GM18526 (cell line): ENCODE results near the gene CCDC39.

Experiments used
- POLR2A ChIP-seq: IDR thresholded peaks from 3 replicates; pipeline ENCODE4 v1.6.1; 2011; ENCODE audit not compliant: insufficient read length; ENCODE audit errors: extremely low read depth

The CCDC39 gene

GRCh38 chr3:180646187-180646790 lies 33.0 kb downstream of the CCDC39 start:
- no peak for TF ChIP-seq POLR2A

- TF ChIP-seq POLR2A = no peak
These were observed 38.3 kb downstream of the CCDC39 start for GRCh38 chr3:180640987-180641386.

GRCh38 chr3:180633722-180634121 lies 45.6 kb downstream of the CCDC39 start:
- no peak for TF ChIP-seq POLR2A

- no peak for TF ChIP-seq POLR2A
These were observed 48.0 kb downstream of the CCDC39 start for GRCh38 chr3:180631317-180631716.

- no peak for TF ChIP-seq POLR2A
These were observed 48.9 kb downstream of the CCDC39 start for GRCh38 chr3:180630371-180630770.

GRCh38 chr3:180626844-180627243 lies 52.4 kb downstream of the CCDC39 start:
- no peak for TF ChIP-seq POLR2A

- no peak for TF ChIP-seq POLR2A
These were observed 54.6 kb downstream of the CCDC39 start for GRCh38 chr3:180624714-180625113.

GRCh38 chr3:180619723-180620122 lies 59.6 kb downstream of the CCDC39 start:
- TF ChIP-seq POLR2A = no peak

GRCh38 chr3:180617049-180617448 lies 62.2 kb downstream of the CCDC39 start:
- TF ChIP-seq POLR2A = no peak

- TF ChIP-seq POLR2A = no peak
These were observed 63.3 kb downstream of the CCDC39 start for GRCh38 chr3:180615954-180616353.

GRCh38 chr3:180612364-180612763 lies 66.9 kb downstream of the CCDC39 start:
- no peak for TF ChIP-seq POLR2A

- TF ChIP-seq POLR2A = no peak
These were observed 68.3 kb downstream of the CCDC39 start for GRCh38 chr3:180611006-180611405.

- TF ChIP-seq POLR2A = peak; percentile 96
These were observed 77.3 kb downstream of the CCDC39 start, which contains the start of gene TTC14 for GRCh38 chr3:180601688-180602666. Gene TTC14 (plus strand): TSS chr3:180602163. CDS start chr3:180602262, 99 bp downstream.

- TF ChIP-seq POLR2A = no peak
These were observed 78.8 kb downstream of the CCDC39 start for GRCh38 chr3:180600473-180600872.

GRCh38 chr3:180595559-180595935 lies 83.7 kb downstream of the CCDC39 start:
- TF ChIP-seq POLR2A = no peak
